NB4 (cell line): ENCODE data around the gene THSD4.

Experiments
- DNase-seq: peaks from one replicate; pipeline ENCODE4 v3.0.0; 2010; ENCODE audit warnings: low read depth
- H3K4me3 ChIP-seq: one replicate; pipeline ENCODE4 v1.5.1; 2011; ENCODE audit warnings: mild to moderate bottlenecking, low read depth, low read length, moderate library complexity
- CTCF ChIP-seq: IDR thresholded peaks from one replicate; pipeline ENCODE4 v1.5.1; 2012; ENCODE audit warnings: low read depth, low read length
- MAX ChIP-seq: IDR thresholded peaks from 2 replicates; pipeline ENCODE4 v1.6.1; 2011; ENCODE audit warnings: low read depth, low read length
- MYC ChIP-seq: IDR thresholded peaks from 2 replicates; pipeline ENCODE4 v1.6.1; 2011; ENCODE audit warnings: low read depth, low read length
- POLR2A ChIP-seq: IDR thresholded peaks from 2 replicates; pipeline ENCODE4 v1.6.1; 2011; ENCODE audit warnings: mild to moderate bottlenecking; ENCODE audit not compliant: insufficient read length; ENCODE audit errors: extremely low read depth

Gene THSD4

GRCh38 chr15:71092056-71092600 is 23.1 kb upstream of the THSD4 start:
- no peak for TF ChIP-seq MYC
- no peak for TF ChIP-seq CTCF
- no peak for TF ChIP-seq MAX
- TF ChIP-seq POLR2A = no peak
- DNase-seq = no peak
- H3K4me3 ChIP-seq = no peak overlapping the region

DNA sequence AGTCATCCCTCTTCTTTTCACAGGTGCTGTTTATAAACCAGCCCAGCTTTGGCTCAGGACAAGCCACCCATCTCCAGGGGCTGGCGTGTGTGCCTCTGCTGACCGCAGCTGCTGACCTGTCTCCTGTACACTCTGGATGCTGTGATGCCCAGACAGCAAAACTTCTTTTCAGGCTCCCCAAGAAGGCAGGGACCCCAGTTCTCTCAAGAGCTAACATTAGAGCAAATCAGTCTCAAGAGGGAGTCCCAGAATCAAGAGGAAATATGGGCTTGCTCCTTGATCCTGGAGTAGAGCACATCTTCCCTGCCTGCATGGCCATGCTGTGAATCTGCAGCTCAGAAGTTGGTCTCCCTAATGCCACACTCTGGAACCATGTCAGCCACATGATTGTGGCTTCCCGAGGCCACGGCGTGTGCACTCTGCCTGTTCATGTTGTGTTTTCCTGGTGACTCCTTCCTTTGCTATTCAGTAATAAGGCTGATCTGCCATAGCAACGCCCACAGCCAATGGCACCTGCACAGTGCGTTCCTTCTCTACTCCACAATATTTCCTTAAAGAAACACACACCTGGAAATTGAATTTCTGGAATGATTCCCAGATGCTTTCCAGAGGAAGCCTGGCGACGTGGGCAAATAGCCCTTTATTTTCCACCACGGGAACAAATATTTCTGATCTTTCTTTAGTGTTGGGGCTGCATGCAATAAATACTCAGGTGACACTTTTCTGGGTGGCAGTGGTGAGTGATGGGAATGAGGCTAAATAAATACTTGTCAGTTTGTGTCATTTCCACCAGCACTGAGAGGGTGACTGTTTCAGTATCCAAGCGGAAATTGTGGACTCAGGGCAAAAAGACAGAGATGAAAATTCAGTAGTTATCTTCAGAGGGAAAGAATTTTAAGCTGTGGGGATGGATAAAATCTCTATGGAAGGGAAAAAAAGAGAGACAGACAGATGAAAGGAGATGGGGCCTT is 21.9 kb upstream of the THSD4 start:
- no peak for TF ChIP-seq MAX
- no peak for TF ChIP-seq CTCF
- TF ChIP-seq MYC = no peak
- TF ChIP-seq POLR2A = no peak
- DNase-seq = no peak
- H3K4me3 ChIP-seq = no peak overlapping the region

DNA sequence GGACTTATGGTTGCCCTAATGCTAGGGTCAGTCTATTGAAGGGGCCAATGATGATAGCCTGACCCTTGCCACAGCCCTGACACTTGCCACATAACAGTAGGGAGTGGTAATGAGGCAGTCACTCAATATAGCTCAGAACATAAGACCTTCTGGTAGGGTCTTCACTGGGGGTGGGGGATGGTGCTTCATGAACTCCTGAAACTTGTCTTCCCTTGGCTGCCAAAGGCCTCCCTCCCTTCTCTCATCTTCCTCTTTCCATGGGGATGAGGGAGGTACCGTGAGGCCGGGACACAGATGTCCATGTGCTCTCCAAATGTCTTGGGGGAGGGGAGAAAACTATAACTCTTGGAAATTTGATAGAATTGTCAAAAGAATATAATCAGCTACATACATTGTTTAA is 21.1 kb upstream of the THSD4 start:
- DNase-seq = no peak
- H3K4me3 ChIP-seq = no peak overlapping the region
- no peak for TF ChIP-seq MAX
- TF ChIP-seq CTCF = no peak
- TF ChIP-seq POLR2A = no peak
- TF ChIP-seq MYC = no peak

DNA sequence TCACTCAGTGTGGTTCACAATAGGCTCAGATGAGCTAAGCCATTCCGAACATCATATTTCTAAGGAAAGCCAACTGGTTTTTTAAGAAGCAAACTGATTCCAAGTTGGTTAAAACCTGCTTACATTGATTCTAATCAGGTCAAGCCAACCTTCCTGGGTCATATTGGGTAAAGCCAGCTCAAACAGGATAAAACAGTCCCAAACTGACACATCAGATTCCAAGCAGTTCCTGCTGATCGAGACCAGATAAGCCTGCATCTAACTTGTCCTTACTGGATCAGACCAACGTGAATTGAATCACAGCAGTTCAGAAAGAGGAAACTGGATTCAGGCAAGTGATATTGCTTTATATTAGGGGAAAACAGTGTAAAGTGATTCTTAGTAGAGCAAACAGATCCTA is 18.6 kb upstream of the THSD4 start:
- DNase-seq = no peak
- TF ChIP-seq MAX (no peak), MYC (no peak), CTCF (no peak), POLR2A (no peak)

DNA sequence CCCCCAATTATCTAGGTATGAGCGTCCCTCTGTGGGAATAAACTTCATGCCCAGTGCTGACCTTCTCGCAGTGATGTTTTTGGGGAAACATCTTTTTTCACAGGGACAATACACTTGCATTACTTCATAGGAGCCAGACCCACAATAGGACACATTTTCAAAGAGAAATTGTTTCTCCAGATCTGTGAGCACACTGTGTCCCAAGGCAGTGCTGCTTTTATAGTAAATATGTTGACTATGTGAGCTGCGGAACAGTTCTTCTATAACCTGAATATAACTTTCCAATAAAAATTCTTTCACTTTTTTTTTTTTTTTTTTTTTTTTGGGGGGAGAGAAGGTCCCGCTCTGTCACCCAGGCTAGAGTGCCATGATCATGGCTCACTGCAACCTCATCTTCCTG is 17.4 kb upstream of the THSD4 start:
- no peak for DNase-seq
- TF ChIP-seq POLR2A (no peak), MYC (no peak), CTCF (no peak), MAX (no peak)
- H3K4me3 ChIP-seq = no peak overlapping the region

More for the DNA sequence above, 18.6 kb upstream of the THSD4 start:
- H3K4me3 ChIP-seq = no peak overlapping the region
